ENCODE measurements around the gene BSN.

The BSN gene

DNA sequence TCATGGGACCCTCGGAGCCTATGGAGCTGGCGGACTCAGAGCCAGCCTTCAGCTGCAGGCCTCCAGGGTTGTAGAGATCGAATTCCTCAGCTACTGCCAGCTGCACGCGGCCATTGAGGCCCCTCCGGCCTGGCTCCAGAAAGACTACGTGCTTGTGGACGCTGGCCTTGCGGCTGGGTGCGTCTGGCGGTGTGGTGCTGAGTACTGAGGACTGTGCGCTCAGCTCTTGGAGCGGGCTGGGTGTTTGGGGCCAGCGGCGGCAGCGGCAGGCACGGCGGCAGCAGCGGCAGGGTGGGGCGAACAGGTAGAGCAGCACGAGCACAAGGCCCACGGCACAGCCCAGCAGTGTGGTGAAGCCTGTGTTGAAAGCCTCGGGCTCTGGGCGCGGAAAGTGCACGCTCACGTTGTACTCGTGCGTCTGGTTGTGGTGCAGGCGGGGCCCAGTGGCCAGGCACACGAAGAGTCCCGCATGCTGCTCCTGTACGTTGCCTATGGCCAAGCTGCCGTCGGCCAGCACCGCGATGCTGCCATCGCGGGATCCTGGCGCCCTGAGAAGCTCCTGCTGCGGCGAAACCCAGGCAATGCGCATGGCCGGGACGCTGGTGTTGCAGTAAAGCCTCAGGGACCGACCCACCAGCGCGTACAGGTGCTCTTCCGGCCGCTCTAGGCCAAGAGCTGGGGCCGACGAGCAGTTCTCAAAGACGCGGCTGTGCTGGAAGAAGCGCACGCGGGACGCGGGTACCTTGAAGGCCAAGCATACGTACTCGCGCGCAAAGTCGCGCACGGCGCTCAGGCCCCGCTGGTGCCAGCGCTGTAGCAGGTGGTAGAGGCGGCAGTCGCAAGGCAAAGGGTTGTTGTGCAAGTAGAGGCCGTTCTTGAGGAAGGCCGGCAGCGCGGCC is 163.9 kb downstream of the BSN start:
- DNase-seq, result no peak

DNA sequence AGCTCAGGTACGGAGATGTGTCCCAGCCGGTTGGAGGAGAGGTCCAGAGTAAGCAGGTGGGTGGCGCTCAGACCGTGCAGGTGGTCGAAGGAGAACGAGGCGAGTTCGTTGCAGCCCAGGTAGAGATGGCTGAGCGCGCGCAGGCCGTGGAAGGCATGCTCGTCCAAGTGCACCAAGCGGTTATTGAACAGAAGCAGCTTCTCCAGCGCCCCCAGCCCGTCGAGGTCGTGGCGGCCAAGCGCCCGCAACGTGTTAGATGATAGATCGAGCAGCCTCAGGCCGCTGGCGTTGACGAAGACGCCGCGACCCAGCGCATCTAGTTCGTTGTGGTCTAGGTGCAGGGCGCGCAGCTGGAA is 164.6 kb downstream of the BSN start:
- no peak for DNase-seq

DNA sequence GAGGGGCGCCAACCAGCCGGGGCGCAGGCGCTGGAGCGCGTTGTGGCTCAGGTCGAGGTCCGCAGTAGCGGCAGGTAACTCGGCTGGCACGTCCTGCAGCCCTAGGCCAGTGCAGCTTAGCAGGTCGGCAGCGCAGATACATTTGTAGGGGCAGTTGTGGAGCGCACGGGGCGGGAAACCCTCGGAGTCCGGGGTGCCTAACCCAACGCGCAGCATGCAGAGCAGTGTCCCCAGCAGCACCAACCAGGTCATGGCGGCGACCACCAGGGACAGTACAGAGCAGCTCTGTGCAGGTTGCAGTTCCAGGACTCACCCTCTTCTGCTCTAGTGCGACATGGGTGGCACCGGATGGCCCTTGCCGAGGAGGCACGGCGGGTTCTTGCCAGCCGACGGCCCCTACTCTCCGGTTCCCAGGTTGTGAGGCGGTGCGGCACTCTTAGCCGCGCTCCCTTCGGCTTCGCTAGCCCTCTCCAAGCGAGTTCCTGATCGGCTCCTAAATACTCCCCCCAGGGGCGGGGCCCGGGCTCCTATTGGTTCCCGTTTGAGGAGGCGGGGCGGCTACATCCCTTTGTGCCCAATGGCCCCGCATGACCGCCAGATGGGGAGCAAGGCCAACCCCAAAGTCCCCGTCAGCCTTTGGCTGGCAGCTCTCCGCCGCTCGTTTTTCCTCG is 165.1 kb downstream of the BSN start, which contains the start of gene AMIGO3:
Gene AMIGO3, minus strand, starts transcription at position 471 of the 671 bp plus-strand sequence. Its CDS starts 219 bp downstream, at position 252.
- peak; percentile 43 for DNase-seq

All from NCI-H2227 treated with DMSO at 0.1 percent for 48 hours (cell line).